Esophagus (tissue), 2 donors: Measurements from ENCODE around the gene TGFB1. TPM values are rescaled to one million over a fixed set of nuclear protein-coding genes. Genes with fewer than 3 reads are reported as not detected.

ENCODE experiments used
- H3K27ac ChIP-seq, 2 donors: one replicate each; pipeline ENCODE4 v1.5.1; 2013; ENCODE audit warnings: low read depth in 2 of 2, mild to moderate bottlenecking in 2 of 2, inconsistent platforms in 1 of 2, low read length in 1 of 2, moderate library complexity in 1 of 2
- H3K27me3 ChIP-seq, 2 donors: one replicate each; pipeline ENCODE4 v1.6.1; 2013; ENCODE audit warnings: low read length in 2 of 2, control low read depth in 1 of 2, mild to moderate bottlenecking in 1 of 2; ENCODE audit not compliant: insufficient read depth in 2 of 2, control insufficient read depth in 1 of 2
- H3K36me3 ChIP-seq, 2 donors: one replicate each; pipeline ENCODE4 v1.6.1; 2013; ENCODE audit warnings: low read length in 1 of 2; ENCODE audit not compliant: control insufficient read depth in 2 of 2, insufficient read depth in 2 of 2
- H3K4me1 ChIP-seq, 2 donors: one replicate each; pipeline ENCODE4 v1.6.1; 2013; ENCODE audit warnings: low read length in 1 of 2; ENCODE audit not compliant: control insufficient read depth in 2 of 2, insufficient read depth in 2 of 2
- H3K4me3 ChIP-seq, 2 donors: one replicate each; pipeline ENCODE4 v1.5.1; 2013; ENCODE audit warnings: low read length in 2 of 2, mild to moderate bottlenecking in 2 of 2, low read depth in 1 of 2, moderate library complexity in 1 of 2
- H3K9me3 ChIP-seq, 2 donors: one replicate each; pipeline ENCODE4 v1.6.1; 2013; ENCODE audit warnings: mild to moderate bottlenecking in 2 of 2, low read depth in 1 of 2, low read length in 1 of 2, moderate library complexity in 1 of 2; ENCODE audit not compliant: control insufficient read depth in 2 of 2, insufficient read depth in 1 of 2
- WGBS, 2 donors: extraction: QIAGEN DNeasy Blood & Tissue Kit; methylation state at CpG; one replicate each; pipeline ENCODE4 v1.1.7; 2013; 5-methylcytosine and 5-hydroxymethylcytosine counted together
- polyA plus RNA-seq, 2 donors: library from polyadenylated mRNA; stranded (reverse); fragments of 200-250 nt; gene quantifications; one replicate each; pipeline ENCODE4 v1.2.3, GENCODE V29; 2013
- donor health status: healthy with polysubstance abuse.
- donor health status: Bipolar disorder and iron deficiency.

TGFB1 gene
- polyA plus RNA-seq, 2 donors = 16.2 to 77.1 TPM

- H3K27me3 ChIP-seq = no peaks in the 10 kb centered on the region
- no peak overlapping the region for H3K27ac ChIP-seq
- WGBS, 2 donors = 92 to 94% methylated on average over 16 of the region's 16 CpGs
- H3K9me3 ChIP-seq = no peaks in the 10 kb centered on the region
- peaks cover 0 to 14% of the 10 kb centered on the region in 2 donors for H3K4me1 ChIP-seq
- H3K36me3 ChIP-seq = peaks cover 0 to 18% of the 10 kb centered on the region in 2 donors
- no peak overlapping the region for H3K4me3 ChIP-seq
Observed at GRCh38 chr19:41332000-41332399, 21.7 kb downstream of the TGFB1 start.

- no peaks in the 10 kb centered on the region for H3K9me3 ChIP-seq
- H3K4me3 ChIP-seq = no peak overlapping the region
- no peak overlapping the region for H3K27ac ChIP-seq
- no peaks in the 10 kb centered on the region for H3K27me3 ChIP-seq
- H3K4me1 ChIP-seq = peaks cover 0 to 21% of the 10 kb centered on the region in 2 donors
- H3K36me3 ChIP-seq = peaks cover 0 to 18% of the 10 kb centered on the region in 2 donors
- 76 to 80% methylated on average over 36 to 47 of the region's 47 CpGs for WGBS, 2 donors
Observed at GRCh38 chr19:41330946-41331678, 22.6 kb downstream of the TGFB1 start.

GRCh38 chr19:41330481-41330880, 23.2 kb downstream of the TGFB1 start:
- no peaks in the 10 kb centered on the region for H3K9me3 ChIP-seq
- H3K36me3 ChIP-seq = peaks cover 0 to 17% of the 10 kb centered on the region in 2 donors
- H3K27me3 ChIP-seq = no peaks in the 10 kb centered on the region
- no peak overlapping the region for H3K27ac ChIP-seq
- peaks cover 0 to 28% of the 10 kb centered on the region in 2 donors for H3K4me1 ChIP-seq
- no peak overlapping the region for H3K4me3 ChIP-seq
- WGBS, 2 donors = 84 to 91% methylated on average over 4 of the region's 4 CpGs

GRCh38 chr19:41328842-41329225, 24.9 kb downstream of the TGFB1 start:
- Histone ChIP-seq H3K4me3 (no peak overlapping the region), H3K9me3 (no peaks in the 10 kb centered on the region), H3K36me3 (peaks cover 0 to 14% of the 10 kb centered on the region in 2 donors), H3K27ac (peak overlapping the region; percentile 82 to 83), H3K4me1 (peaks cover 0 to 32% of the 10 kb centered on the region in 2 donors), H3K27me3 (no peaks in the 10 kb centered on the region)
- 37 to 50% methylated on average over 1 of the region's 1 CpG for WGBS, 2 donors

GRCh38 chr19:41328157-41328841, 25.4 kb downstream of the TGFB1 start:
- H3K4me1 ChIP-seq = peaks cover 2 to 32% of the 10 kb centered on the region in 2 donors
- WGBS, 2 donors = 24 to 28% methylated on average over 22 of the region's 22 CpGs

GRCh38 chr19:41327576-41328156, 26.1 kb downstream of the TGFB1 start:
- 20 to 22% methylated on average over 30 to 33 of the region's 33 CpGs for WGBS, 2 donors
- H3K4me3 ChIP-seq = peak overlapping the region; percentile 11 to 22
- no peaks in the 10 kb centered on the region for H3K27me3 ChIP-seq
- H3K36me3 ChIP-seq = peaks cover under 1 to 17% of the 10 kb centered on the region in 2 donors
- H3K4me1 ChIP-seq = peaks cover 2 to 32% of the 10 kb centered on the region in 2 donors
- H3K9me3 ChIP-seq = no peaks in the 10 kb centered on the region
- peak overlapping the region; percentile 82 to 83 for H3K27ac ChIP-seq

More at GRCh38 chr19:41328157-41328841, 25.4 kb downstream of the TGFB1 start:
- H3K36me3 ChIP-seq = peaks cover 0 to 14% of the 10 kb centered on the region in 2 donors
- peak overlapping the region; percentile 82 to 83 for H3K27ac ChIP-seq
- peak overlapping the region in 1 of 2 donors; percentile 16 for H3K4me3 ChIP-seq
- H3K27me3 ChIP-seq = no peaks in the 10 kb centered on the region
- no peaks in the 10 kb centered on the region for H3K9me3 ChIP-seq

- H3K9me3 ChIP-seq = no peaks in the 10 kb centered on the region
- H3K27ac ChIP-seq = peak overlapping the region; percentile 82 to 83
- peaks cover 3 to 21% of the 10 kb centered on the region in 2 donors for H3K36me3 ChIP-seq
- H3K4me1 ChIP-seq = peaks cover 2 to 32% of the 10 kb centered on the region in 2 donors
- H3K4me3 ChIP-seq = peak overlapping the region; percentile 11 to 22
- no peaks in the 10 kb centered on the region for H3K27me3 ChIP-seq
- WGBS, 2 donors = 25 to 35% methylated on average over 13 of the region's 13 CpGs
Observed at GRCh38 chr19:41327076-41327575, 26.6 kb downstream of the TGFB1 start.

- H3K27ac ChIP-seq = peak overlapping the region; percentile 15 to 66
- peaks cover 3 to 22% of the 10 kb centered on the region in 2 donors for H3K36me3 ChIP-seq
- no peaks in the 10 kb centered on the region for H3K9me3 ChIP-seq
- no peaks in the 10 kb centered on the region for H3K27me3 ChIP-seq
- peaks cover 2 to 38% of the 10 kb centered on the region in 2 donors for H3K4me1 ChIP-seq
- WGBS, 2 donors = 29 to 31% methylated on average over 24 to 30 of the region's 30 CpGs
- H3K4me3 ChIP-seq = peak overlapping the region in 1 of 2 donors; percentile 7
Observed at GRCh38 chr19:41325947-41326706, 27.6 kb downstream of the TGFB1 start.

- Histone ChIP-seq H3K4me1 (peaks cover 2 to 38% of the 10 kb centered on the region in 2 donors), H3K27ac (peak overlapping the region; percentile 66 to 76), H3K4me3 (no peak overlapping the region), H3K9me3 (no peaks in the 10 kb centered on the region), H3K27me3 (no peaks in the 10 kb centered on the region), H3K36me3 (peaks cover 3 to 25% of the 10 kb centered on the region in 2 donors)
- WGBS, 2 donors = 8 to 24% methylated on average over 10 of the region's 10 CpGs
Observed at GRCh38 chr19:41325640-41325946, 28.1 kb downstream of the TGFB1 start.
